NK-92 treated with Interleukin-12 subunit alpha and Interleukin-12 subunit beta, amount 100 ng/mL, for 24 hours (cell line): ENCODE measurements around the gene PLEKHO2.

Experiments
- DNase-seq: peaks from one replicate; lab custom pipeline; 2025; lab: John Stamatoyannopoulos, UW

Gene PLEKHO2

GRCh38 chr15:64856429-64857145 lies 14.9 kb downstream of the PLEKHO2 start:
- no peak for DNase-seq

- DNase-seq = no peak
Measured at GRCh38 chr15:64857421-64857820, 15.7 kb downstream of the PLEKHO2 start.

- no peak for DNase-seq
Measured at GRCh38 chr15:64858021-64858575, 16.4 kb downstream of the PLEKHO2 start.

- no peak for DNase-seq
Measured at GRCh38 chr15:64859226-64859625, 17.5 kb downstream of the PLEKHO2 start.

GRCh38 chr15:64861331-64861730 lies 19.6 kb downstream of the PLEKHO2 start:
- no peak for DNase-seq

- DNase-seq = no peak
Measured at GRCh38 chr15:64861960-64862359, 20.2 kb downstream of the PLEKHO2 start.

GRCh38 chr15:64862408-64862807 lies 20.7 kb downstream of the PLEKHO2 start:
- DNase-seq = no peak

GRCh38 chr15:64864068-64864467 lies 22.4 kb downstream of the PLEKHO2 start:
- DNase-seq = no peak

GRCh38 chr15:64865126-64865997 lies 23.6 kb downstream of the PLEKHO2 start:
- DNase-seq = no peak

- DNase-seq = no peak
Measured at GRCh38 chr15:64865998-64866520, 24.3 kb downstream of the PLEKHO2 start.

- no peak for DNase-seq
Measured at GRCh38 chr15:64869501-64869900, 27.8 kb downstream of the PLEKHO2 start.

- DNase-seq = no peak
Measured at GRCh38 chr15:64870353-64870752, 28.6 kb downstream of the PLEKHO2 start.

- DNase-seq = no peak
Measured at GRCh38 chr15:64875641-64876223, 34.0 kb downstream of the PLEKHO2 start.

GRCh38 chr15:64877435-64877834 lies 35.7 kb downstream of the PLEKHO2 start:
- DNase-seq = no peak

- DNase-seq = no peak
Measured at GRCh38 chr15:64878705-64879104, 37.0 kb downstream of the PLEKHO2 start.

GRCh38 chr15:64883100-64883581 lies 41.4 kb downstream of the PLEKHO2 start:
- peak; percentile 35 for DNase-seq

GRCh38 chr15:64883997-64884511 lies 42.3 kb downstream of the PLEKHO2 start:
- DNase-seq = peak; percentile 75

- DNase-seq = no peak
Measured at GRCh38 chr15:64884679-64885078, 43.0 kb downstream of the PLEKHO2 start.

GRCh38 chr15:64888336-64888735 lies 46.6 kb downstream of the PLEKHO2 start:
- DNase-seq = no peak

GRCh38 chr15:64891561-64891960 lies 49.8 kb downstream of the PLEKHO2 start:
- DNase-seq = no peak

GRCh38 chr15:64892847-64893403 lies 51.2 kb downstream of the PLEKHO2 start:
- DNase-seq = peak; percentile 41
